NCI-H226 (cell line): ENCODE measurements around the gene PLBD1.

Experiments
- DNase-seq: peaks from one replicate; pipeline ENCODE4 v3.0.0-alpha.2; 2015

The PLBD1 gene

DNA sequence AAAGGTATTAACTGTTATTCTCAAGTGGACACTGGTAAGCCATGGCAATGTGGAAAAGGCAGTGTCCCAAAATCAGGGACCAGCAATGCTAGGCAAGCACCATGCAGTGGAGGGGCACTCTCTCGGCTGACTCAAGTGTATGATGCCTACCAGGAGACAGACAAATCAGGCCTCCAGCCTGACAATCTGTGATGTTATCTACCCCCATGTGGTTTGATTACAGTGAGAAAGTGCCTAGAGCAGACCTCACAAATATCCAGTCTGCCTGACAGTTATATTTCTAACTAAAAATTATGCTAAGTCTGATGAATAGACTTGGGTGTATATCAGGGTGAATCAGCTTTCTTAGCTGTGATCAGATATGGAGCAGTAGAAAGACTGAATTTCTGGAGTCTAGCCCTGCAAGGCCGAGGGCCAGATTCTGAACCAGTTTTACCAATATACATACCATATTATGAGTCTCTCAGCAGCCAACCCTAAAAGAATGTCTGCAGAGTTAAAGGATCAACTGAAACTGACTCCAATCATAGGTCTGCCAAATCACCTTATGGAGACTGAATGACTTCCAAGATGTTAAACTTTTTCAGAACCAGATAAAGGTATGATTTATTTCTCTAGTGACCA is 3.2 kb downstream of the PLBD1 start:
- DNase-seq: no peak

DNA sequence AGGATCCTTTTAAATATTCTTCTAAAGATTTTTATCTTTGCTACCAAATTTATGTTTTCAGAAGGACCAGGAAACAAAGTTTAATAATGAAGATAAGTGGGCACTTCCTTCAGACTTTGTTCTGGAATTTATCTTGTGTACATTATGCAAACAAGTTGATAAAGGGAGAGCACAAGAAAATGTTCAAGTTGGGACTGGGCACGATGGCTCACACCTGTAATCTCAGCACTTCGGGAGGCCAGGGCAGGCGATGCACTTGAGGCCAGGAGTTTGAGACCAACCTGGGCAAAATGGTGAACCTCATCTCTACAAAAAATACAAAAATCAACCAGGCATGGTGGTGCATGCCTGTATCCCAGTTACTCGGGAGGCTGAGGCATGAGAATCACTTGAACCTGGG is 4.6 kb downstream of the PLBD1 start:
- no peak for DNase-seq

DNA sequence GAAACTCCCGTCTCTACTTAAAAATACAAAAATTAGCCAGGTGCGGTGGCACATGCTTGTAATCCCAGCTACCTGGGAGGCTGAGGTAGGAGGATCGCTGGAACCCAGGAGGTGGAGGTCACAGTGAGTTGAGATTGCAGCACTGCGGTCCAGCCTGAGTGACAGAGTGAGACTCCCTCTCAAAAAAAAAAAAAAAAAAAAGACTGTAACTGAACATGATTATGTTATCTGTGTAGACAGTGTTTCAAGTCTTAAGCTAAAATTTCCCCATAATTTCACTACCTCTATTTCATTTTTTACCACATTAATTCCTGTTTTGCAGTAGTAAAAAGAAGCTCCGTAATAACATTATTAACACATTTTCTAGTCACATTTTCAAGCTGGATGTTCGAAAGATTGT is 5.4 kb downstream of the PLBD1 start:
- no peak for DNase-seq

DNA sequence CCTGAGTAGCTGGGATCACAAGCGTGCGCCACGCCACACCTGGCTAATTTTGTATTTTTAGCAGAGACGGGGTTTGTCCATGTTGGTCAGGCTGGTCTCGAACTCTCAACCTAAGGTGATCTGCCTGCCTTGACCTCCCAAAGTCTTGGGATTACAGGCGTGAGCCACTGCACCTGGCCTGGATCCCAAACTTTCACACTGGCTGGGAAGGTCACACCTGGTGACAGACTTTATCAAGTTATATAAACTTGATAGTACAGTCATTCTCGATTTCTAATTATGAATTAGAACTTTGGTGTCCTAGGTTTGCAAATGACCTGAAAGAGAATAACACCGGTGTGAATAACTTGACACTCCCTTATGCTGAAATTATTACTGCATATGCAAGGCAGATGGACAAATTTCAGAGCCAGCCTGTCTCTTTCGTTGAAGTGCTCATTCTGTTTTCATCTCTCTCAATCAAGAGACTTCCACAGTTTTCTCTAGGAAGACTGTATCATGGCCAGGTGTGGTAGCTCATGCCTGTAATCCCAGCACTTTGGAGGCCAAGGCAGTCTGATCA is 5.9 kb downstream of the PLBD1 start:
- no peak for DNase-seq

DNA sequence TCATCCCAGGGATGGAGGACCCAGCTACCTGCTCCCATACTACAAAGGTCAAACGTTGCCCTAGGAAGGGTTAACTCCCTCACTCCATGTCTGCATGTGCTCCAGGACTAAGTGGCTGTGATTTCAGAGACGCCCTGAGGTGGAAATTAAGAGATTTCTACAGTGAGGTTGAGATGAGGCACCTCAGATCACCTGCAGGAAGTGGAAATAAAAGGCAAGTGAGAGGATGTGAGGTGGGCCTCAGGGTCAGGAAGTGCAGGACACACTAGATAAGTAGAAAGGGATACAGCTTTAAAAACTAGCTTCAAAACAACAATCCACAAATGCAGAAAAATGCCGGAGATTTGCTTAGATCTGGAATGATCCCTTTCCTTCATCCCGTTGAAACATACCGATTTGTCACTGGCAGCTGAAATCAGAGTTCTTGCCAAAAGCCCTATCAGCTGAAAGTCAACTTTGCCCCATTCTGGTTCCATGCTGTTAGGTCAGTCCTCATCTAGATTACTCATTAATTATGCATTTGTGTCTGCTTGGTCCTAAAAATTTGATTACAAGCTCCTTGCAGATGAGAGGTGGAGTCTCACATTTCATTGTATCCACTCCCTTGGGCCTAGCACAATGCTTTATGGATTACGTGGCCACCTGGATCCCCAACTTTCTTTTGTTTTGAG is 6.6 kb downstream of the PLBD1 start:
- no peak for DNase-seq

DNA sequence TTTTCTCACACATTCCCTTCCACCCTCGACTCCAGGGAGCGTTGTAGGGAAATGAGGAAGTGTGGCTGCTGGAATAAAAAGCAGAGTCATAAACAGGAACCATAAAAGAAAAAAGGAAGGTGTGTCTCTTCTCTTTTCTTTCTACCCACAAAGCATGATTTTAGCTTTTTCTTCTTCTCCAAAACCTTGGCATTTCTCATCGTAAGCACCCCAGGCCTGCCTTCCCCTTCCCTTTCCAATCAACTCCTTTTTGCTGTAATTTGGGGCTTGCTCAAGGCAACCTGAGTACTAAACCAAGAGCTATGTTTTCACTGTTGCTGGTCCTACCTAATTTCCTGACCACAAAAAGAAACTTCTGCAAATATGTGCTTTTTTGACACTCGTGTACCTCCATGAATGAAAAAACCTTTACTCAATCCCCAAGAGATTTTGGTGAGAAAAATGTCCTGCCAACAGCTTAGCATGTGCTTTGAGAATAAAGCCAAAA is 9.2 kb downstream of the PLBD1 start:
- no peak for DNase-seq

DNA sequence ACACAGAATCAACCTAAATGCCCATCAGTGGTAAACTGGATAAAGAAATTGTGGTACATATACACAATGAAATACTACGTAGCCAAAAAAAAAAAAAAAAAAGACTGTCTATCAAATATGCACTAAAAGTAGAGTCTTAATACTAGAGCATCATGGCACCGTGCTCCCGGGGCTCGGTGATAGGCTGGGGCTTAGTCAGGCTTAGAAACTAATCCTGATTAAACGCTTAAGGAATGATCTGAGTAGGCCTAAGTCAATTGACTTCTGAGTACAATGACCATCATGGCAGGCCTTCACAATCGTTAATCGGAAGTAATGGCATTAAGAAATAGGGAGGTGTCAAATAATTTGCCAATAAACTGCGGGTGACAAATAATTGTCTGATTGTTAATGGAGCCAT is 9.7 kb downstream of the PLBD1 start:
- no peak for DNase-seq

DNA sequence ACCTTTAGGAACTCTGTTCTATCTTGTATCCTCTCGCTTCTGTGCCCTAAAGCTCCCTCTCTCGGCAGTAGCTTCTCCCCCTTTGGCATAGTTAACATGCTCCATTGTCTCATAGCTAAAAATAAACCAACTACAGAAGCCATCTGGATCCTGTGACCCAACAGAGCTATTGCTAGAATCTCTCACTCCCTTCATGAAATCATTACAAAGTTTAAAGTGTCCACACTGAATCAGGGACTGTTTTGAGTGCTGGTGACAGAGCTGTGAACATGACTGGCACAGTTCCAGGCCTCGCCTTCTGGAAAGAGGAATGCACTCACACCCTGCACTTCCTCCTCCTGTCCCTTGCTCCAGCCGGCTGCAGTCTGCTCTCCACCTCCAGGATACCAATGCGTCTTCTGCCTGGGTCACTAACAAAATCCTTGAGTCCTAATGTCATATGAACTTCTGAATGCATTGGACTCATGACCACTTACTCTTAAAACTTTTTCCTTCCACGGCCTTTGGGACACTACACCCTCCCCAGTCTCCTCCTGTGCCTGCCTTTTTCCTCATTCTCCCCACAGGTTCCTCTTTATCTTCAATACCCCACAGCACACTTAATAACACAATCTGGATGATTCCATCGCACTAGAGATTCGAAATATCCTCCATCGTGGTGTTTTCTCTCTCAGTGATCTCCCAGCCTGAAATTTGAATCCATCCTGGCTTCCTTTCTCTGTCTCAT is 13.2 kb downstream of the PLBD1 start:
- no peak for DNase-seq

DNA sequence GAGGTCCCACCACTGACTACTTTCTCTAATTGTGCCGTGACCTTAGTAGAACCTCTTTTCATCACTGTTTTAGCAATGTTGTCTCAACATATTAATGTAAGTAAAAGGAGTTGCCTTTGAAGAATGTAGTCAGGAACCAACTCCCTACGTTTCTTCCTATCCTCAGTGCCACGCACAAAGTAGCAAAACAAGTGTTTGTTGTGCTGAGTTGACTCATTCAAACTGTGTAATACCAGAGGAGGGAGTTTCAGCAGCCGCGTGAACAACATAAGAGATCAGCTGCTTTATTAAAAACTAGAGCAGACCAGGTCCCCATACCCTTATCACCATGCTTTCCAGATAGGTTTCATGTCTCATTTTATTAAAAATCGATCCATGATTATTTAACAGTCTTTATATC is 19.1 kb downstream of the PLBD1 start:
- no peak for DNase-seq

DNA sequence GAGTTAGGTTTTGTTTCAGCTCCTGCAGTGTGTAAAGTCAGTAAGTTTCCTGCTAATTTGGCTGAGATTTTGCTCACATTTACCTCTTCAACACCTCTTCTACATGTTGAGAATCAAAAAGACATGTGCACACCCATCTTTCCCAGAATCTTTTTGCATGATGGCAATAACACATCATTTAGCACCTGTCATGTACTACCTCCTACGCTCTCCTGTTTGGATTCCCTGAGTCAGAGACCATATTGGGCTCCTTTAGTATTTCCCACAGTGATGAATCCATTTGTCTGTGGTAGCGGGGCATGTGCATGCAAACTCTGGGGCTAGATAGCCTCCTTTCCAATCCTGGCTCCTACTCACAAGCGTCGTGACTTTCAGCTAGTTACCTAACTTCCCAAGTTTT is 20.1 kb downstream of the PLBD1 start:
- no peak for DNase-seq

DNA sequence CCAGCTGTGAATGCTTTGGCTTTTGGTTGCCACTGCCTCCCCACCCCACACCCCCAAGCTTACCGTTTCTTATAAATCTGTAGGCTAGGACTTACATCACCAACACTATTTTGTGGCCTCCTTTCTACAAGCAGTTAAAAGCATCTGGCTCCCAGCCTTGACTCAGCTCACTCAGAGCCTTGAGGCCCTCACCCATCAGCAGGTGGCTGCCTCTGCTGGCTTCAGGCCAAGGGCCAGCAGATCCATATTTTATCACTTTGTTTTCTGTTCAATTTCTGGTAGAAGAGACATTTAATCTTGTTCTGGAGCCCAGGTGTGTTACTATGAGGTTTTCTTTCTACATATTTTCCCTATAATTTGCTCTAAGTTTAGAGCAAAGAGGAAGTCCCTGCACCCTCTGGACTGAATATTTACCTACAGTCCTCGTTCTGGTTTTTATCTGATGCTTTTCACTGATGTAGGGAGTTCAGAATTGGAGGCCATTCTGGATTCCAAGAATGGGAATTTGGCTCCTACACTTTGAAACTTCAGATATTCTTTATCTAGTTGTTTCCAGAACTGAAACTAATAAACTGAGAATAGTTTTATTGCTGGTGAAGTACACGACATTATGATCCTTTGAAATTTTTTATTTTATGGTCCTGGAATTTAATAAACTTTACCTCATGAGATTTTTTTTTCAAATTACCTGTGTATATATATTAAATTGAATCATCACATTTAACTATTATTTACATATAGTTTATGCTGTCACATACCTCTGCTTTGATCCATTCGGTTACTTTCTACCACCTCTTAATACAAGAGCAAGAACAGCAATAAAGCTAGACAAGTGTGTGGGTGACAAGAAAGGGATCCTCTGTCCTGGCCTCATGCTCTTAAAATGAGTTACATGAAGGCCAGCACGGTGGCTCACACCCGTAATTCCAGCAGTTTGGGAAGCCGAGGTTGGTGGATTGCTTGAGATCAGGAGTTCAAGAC is 22.2 kb downstream of the PLBD1 start:
- no peak for DNase-seq

DNA sequence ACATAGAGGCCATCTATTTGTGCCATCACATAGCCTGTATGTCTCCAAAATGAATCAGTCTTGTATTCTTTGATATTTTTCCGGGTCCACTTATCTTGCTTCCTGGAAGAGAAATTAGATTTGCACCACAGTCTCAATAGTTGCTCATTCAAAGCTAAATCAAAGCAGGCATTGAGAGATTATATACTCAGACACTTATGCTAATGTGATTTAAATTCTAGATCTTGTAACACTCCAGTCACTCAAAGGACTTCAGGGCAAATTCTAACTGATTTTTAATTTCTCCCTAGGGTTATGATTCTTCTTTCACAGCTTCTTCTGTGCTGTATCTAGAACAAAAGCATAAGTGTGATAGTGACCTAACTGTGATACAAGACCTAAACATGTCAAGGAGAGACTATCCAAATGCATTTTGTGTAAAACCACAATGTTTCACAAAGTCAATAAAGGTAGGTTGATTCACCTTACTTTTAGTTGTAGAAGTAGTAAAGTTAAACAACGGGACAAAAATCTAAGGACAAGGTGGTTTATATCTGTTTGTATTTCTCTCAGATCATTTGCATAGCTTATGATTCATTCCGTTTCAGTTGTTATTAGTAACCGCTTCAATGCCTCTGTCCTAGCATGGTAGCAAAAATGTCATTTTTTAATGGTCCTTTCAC is 26.8 kb downstream of the PLBD1 start:
- no peak for DNase-seq

DNA sequence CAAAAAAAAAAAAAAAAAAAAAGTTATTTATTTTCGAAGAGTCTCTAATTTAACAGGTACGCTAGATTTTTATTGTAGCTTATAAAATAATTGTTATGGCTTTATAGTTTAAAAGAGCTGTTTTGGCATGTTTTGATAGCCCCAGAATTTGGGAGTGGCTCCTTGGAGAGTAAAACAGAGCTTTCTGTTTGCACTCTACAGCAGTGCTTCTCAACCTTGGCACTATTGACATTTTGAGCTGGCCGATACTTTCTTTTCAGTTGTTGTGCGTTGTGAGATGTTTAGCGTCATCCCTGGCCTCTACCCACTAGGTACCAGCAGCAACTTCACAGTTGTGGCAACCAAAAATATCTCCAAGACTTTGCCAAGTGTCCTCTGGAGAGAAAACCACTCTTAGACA is 30.6 kb downstream of the PLBD1 start:
- DNase-seq: no peak

DNA sequence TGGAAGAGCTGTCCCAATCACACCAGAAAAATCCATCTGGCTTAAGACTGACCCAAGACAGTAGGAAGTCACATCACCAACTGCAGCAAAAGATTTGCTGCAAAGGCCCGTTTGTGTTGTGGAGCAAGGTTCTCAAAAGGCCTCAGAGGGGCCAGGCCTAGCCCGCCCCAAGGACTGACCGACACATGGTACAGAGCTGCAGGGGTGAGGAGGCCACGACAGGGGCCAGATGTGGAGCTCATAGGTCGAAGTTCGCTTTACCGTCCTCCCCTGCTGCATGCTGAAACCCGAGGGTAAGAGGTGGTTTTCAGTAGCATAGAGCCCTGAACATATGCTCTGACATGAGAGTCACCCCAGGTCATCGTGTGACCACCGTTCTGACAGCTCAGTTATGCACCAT is 35.5 kb downstream of the PLBD1 start:
- DNase-seq: no peak

DNA sequence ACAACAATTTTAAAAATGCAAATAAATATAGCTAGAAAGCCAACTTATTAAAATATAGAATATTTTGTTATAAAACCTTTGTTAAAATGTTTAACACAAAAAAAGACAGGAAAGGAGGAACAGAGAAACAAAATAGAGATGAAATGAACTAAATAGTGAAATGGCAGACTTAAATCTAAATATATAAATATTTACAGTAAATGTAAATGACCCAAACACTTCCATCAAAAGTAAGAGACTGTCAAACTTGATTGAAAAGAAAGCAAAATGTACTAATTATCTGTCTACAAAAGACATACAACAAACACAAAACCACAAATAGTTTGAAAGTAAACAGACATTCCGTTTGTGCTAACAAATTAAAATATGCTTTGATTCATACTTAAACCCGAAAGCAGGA is 41.7 kb downstream of the PLBD1 start:
- no peak for DNase-seq

DNA sequence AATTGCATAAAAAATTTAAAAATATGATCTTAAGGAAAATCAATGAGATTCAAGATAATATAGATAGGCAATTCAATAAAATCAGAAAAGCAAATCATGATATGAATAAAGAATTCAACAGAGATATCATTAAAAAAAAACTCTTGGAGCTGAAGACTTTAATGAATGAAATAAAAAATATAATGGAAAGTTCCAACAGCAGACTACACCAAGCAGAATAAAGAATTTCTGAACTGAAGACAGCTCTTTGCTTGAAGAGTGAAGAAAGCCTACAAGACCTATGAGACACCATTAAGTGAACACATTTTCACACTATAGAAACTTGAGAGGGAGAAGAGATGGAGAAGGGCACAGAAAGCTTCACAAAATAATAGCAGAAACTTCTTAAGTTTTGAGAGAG is 45.9 kb downstream of the PLBD1 start:
- DNase-seq: no peak

DNA sequence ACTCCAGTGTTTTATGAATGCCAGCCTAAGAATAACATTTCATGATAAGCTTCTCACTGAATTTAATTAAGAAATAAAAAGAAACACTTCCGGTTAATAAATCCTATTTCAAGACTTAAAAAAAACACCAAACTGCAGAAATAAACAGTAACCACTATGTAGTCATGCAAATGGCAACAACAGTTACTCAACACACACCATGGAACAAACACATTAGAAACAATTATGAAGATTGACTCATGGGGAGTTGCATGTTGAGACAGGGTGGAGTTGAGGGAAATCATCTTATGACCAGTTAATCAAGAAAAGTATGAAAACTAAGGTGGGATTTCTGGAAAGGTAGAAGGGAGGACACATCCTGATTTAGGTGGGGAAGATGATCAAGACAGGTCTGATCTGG is 52.7 kb downstream of the PLBD1 start:
- no peak for DNase-seq

DNA sequence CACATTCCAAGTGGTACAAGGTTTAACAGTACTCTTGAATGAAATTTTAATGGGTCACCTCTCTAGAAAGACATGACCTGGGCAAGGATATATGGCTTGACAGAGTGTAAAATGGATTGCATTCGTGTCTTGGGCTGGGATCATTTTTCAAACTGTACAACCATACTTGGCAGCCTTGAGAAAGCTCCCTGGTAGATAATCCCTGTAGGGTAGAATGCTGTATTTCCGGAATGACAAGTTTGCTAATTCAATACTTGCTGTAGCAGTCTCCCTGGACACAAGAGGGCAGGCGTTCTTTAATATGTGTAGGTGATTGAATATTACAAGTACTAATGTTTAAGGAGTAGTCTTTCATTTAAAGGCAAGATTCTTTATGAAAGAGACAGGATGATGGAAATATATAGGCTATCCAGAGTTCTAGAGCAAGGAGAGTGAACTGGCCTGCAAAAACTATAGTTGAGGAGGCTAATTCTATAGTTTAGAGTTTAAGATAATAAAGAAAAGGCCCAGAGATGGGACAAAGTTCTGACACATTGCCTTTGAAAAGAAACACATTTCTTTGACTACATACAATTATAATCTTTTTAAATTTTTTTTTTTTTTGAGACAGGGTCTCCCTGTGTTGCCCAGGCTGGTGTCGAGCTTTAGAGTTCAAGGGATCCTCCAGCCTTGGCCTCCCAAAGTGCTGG is 53.4 kb downstream of the PLBD1 start:
- DNase-seq: no peak

DNA sequence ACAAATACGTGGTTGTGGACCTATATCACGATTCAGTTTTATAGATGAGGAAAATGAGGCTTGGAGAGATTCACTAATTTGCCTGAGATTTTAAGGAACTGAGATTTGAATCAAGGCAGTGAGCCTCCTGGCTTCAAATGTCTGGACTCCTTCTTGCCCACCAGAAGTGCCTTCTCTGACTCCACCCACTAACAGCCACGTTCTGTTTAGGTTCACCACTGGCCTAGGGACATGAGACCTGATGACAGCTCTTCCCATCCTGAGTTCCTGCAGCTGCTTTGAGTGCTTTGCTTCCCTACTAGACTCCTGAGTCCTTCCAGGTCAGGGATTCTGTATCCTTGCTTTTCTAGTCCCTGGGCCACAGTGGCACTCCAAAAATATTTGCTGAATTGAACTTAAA is 57.1 kb downstream of the PLBD1 start:
- no peak for DNase-seq

DNA sequence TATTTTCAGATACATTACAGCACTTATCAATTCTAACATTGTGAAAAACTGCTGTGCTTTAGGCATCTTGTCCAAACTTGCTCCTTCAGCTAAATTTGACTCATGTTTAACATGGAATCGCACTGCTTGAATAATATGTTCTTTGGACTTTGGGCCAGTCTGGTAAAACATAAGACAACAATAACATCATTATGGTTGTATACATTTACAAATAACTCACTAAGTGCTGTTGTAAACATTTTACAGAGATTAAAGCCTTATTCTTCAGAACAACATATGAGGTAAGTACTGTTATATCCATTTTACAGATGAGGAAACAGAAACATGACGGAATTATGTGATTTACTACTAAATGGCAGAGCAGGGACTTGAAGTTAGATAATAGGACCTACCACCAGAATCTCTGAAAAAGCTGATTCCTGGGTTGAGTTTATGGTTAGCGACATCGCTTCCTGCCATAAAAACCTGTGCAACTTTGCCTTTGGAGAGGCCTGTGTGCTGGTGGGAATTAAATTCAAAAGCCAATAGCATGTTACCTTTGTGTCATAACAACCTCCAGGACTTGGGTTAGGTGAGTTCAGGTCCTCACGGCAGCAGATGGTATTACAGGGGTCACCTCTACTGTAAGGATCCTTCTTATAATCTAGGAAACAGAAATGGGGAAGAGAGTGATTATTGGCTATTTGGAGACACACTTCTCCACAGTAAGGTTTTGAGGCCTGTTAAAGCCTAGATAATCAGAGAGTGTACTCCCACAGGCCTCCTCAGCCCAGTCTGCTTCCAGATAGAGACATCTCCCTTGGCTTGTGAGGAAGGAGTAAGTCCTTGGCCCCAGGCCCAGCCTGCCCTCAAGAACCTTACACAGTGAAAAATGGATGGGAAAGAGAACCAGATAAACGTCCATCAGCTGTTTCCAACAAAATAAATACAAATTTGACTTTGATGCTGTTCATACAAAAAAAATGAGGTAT is 61.8 kb downstream of the PLBD1 start:
- DNase-seq: no peak
